Body of pancreas (tissue), 4 donors: ENCODE data around the gene LY6G6D. TPM values are rescaled to one million over a fixed set of nuclear protein-coding genes. Genes with fewer than 3 reads are reported as not detected.

Experiments
- ATAC-seq: fragments of 150-250 bp; one replicate; pipeline ENCODE4 v1.9.1; 2016
- DNase-seq, 4 donors: peaks; one replicate each; pipeline ENCODE4 v3.0.0-alpha.2; 2019
- H3K27ac ChIP-seq, 4 donors: fragments of 200-600 bp; sonication (generic); 1 replicate in 3 of 4; 2 replicates in 1 of 4; pipeline versions ENCODE4 v1.5.1 to v1.6.1; 2016 to 2019; ENCODE audit warnings: mild to moderate bottlenecking in 1 of 4, mixed read lengths in 1 of 4, moderate library complexity in 1 of 4
- H3K27me3 ChIP-seq, 2 donors: fragments of 200-600 bp; sonication (generic); one replicate each; pipeline ENCODE4 v1.6.0; 2016; ENCODE audit warnings: mild to moderate bottlenecking in 1 of 2
- H3K36me3 ChIP-seq, 2 donors: fragments of 200-600 bp; sonication (generic); replicated peaks in 1 of 2; 2 replicates each; pipeline ENCODE4 v1.5.1; 2016; ENCODE audit warnings: low read depth in 2 of 2; ENCODE audit not compliant: insufficient read depth in 1 of 2
- H3K4me1 ChIP-seq: fragments of 200-600 bp; sonication (generic); one replicate; pipeline ENCODE4 v1.6.0; 2016
- H3K4me3 ChIP-seq, 2 donors: fragments of 200-600 bp; sonication (generic); 1 replicate in 1 of 2; 2 replicates in 1 of 2; pipeline ENCODE4 v1.5.1; 2016 to 2019
- H3K9me3 ChIP-seq, 3 donors: fragments of 200-600 bp; sonication (generic); 1 replicate in 2 of 3; 2 replicates in 1 of 3; pipeline ENCODE4 v1.5.1; 2016
- CTCF ChIP-seq, 7 experiments: fragments of 450-650 bp in 4 of 7; fragments of 200-600 bp in 3 of 7; sonication (generic) in 3 of 7; IDR thresholded peaks; one replicate each; pipeline ENCODE4 v1.5.1; 2016 to 2019; ENCODE audit warnings: antibody characterized with exemption in 7 of 7
- POLR2A ChIP-seq, 3 donors: fragments of 450-650 bp; IDR thresholded peaks; one replicate each; pipeline ENCODE4 v1.6.1; 2016; ENCODE audit warnings: antibody characterized with exemption in 3 of 3, mild to moderate bottlenecking in 2 of 3
- WGBS, 2 donors: methylation state at CpG; one replicate each; pipeline ENCODE4 v1.1.5; 2017; 5-methylcytosine and 5-hydroxymethylcytosine counted together
- intact Hi-C: fragments of 100-400 bp; cut with DNase I; formaldehyde crosslinking; loops from one replicate; pipeline ENCODE4 v1.15.1; 2023
- total RNA-seq, 2 donors: library from RNA; depleted of rRNA; stranded (reverse); fragments of >200 nt; gene quantifications; one replicate each; pipeline ENCODE4 v1.1.0, GENCODE V29; 2016

The LY6G6D gene
- total RNA-seq, 2 donors from 2014 or later: not detected

- peaks cover 23% of the 10 kb centered on the region for H3K4me1 ChIP-seq
- ATAC-seq: no peak
- no peak for DNase-seq
- intact Hi-C loops: no loop called here
- H3K36me3 ChIP-seq: peaks cover 0 to 2% of the 10 kb centered on the region in 2 donors
- no peak overlapping the region for H3K27ac ChIP-seq
- 47% methylated on average over 5 of the region's 5 CpGs for WGBS, 2 donors
- no peaks in the 10 kb centered on the region for H3K9me3 ChIP-seq
- no peak overlapping the region for H3K4me3 ChIP-seq
- H3K27me3 ChIP-seq: no peaks in the 10 kb centered on the region
- TF ChIP-seq POLR2A (IDR thresholded peaks at IDR 0.05): no peak
- no peak for TF ChIP-seq CTCF (IDR thresholded peaks at IDR 0.05)
Observed at GRCh38 chr6:31700740-31701401, 14.3 kb upstream of the LY6G6D start.

- no peak for ATAC-seq
- no peaks in the 10 kb centered on the region for H3K9me3 ChIP-seq
- intact Hi-C loops: no loop called here
- peak overlapping the region in 3 of 4 donors; percentile 90 to 97 (median 95) for H3K27ac ChIP-seq
- 14 to 24% methylated on average over 4 to 7 of the region's 7 CpGs for WGBS, 2 donors
- H3K4me1 ChIP-seq: peaks cover 23% of the 10 kb centered on the region
- H3K4me3 ChIP-seq: peak overlapping the region in 1 of 2 donors; percentile 40
- TF ChIP-seq CTCF (IDR thresholded peaks at IDR 0.05): no peak
- no peak for TF ChIP-seq POLR2A (IDR thresholded peaks at IDR 0.05)
- peak in 3 of 4 donors; percentile 39 to 46 (median 44) for DNase-seq
- H3K27me3 ChIP-seq: no peaks in the 10 kb centered on the region
- H3K36me3 ChIP-seq: peaks cover 0 to under 1% of the 10 kb centered on the region in 2 donors
Observed at GRCh38 chr6:31701666-31702404, 13.3 kb upstream of the LY6G6D start.

GRCh38 chr6:31702405-31702818, 12.7 kb upstream of the LY6G6D start:
- Histone ChIP-seq H3K4me1 (peaks cover 23% of the 10 kb centered on the region), H3K36me3 (no peaks in the 10 kb centered on the region), H3K4me3 (peak overlapping the region; percentile 40 to 52), H3K27me3 (no peaks in the 10 kb centered on the region), H3K9me3 (no peaks in the 10 kb centered on the region), H3K27ac (peak overlapping the region in 3 of 4 donors; percentile 90 to 97 (median 95))
- ATAC-seq: no peak
- DNase-seq: no peak
- TF ChIP-seq POLR2A (IDR thresholded peaks at IDR 0.05) (no peak), CTCF (IDR thresholded peaks at IDR 0.05) (no peak)
- intact Hi-C loops: no loop called here
- WGBS, 2 donors: 0% methylated on average over 10 of the region's 10 CpGs

DNA sequence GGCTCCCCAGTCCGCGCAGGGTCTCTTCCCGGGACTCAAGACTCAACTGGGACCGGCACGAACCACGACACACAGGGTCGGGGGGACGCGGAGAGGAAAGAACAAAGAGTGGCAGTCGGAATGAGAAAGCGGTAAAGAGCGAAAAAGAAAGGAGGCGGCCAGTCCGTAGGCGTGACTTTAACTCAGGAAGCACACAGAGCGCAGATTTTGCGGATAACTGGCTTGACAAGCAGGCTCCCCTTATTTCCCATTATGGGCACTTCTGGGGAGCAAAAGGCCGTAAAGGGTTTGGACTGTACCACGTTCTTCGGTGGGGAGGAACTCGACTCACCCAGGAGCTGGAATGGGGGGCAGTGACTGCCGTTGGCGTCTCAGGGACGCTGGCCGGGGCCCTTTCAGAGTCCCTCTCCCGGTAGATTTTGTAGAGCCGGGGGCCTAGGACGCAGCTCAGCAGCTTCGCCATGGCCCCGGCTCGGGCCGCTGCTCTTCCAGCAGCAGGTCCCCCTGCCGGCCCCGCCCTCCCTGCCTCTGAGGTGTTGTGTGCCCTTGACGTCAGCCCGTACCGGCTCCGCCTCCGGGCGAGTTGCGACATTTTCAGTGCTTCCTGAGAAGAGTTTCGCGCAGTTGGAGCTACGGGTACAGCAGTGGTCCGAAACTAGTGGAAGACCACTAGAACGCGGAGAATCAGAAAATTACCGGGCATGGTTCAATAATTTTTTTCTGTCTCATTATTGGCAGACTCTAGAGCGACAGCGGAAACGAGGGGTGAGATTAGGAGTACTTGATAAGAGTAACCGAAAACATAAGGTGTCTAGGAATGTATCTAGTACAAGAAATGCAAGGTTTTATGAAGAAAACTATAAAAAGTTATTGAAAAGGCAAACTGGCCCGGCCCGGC, 12.1 kb upstream of the LY6G6D start, which contains the start of gene ABHD16A:
Gene ABHD16A, minus strand, starts transcription at position 506 of the 898 bp plus-strand sequence. Its CDS starts 43 bp downstream, at position 463.
- 0 to 1% methylated on average over 38 to 54 of the region's 54 CpGs for WGBS, 2 donors
- DNase-seq: peak; percentile 98 to 100 (median 99)
- TF ChIP-seq CTCF (IDR thresholded peaks at IDR 0.05): peak in 3 of 7 experiments; percentile 17 to 31 (median 21)
- TF ChIP-seq POLR2A (IDR thresholded peaks at IDR 0.05): peak; percentile 87 to 98 (median 97)
- intact Hi-C loops: no loop called here
- H3K27me3 ChIP-seq: no peaks in the 10 kb centered on the region
- H3K4me1 ChIP-seq: peaks cover 23% of the 10 kb centered on the region
- ATAC-seq: peak; percentile 98
- peak within 1 kb of the TSS; percentile 40 to 52 for H3K4me3 ChIP-seq
- peak within 1 kb of the TSS; percentile 90 to 97 (median 96) for H3K27ac ChIP-seq
- no peaks in the 10 kb centered on the region for H3K9me3 ChIP-seq
- no peaks in the 10 kb centered on the region for H3K36me3 ChIP-seq
